Hematopoietic multipotent progenitor cell treated with erythropoietin and hydrocortisone succinate and interleukin-3 and kit ligand, for 15 days (in vitro differentiated cells): ENCODE measurements around the gene GSN.
A peak's percentile ranks its signal among the peaks of the same experiment; 100 is the strongest.

ENCODE experiments used
- DNase-seq: peaks from one replicate; pipeline ENCODE4 v3.0.0-alpha.2; 2015; ENCODE audit warnings: low spot score

GSN gene

DNA sequence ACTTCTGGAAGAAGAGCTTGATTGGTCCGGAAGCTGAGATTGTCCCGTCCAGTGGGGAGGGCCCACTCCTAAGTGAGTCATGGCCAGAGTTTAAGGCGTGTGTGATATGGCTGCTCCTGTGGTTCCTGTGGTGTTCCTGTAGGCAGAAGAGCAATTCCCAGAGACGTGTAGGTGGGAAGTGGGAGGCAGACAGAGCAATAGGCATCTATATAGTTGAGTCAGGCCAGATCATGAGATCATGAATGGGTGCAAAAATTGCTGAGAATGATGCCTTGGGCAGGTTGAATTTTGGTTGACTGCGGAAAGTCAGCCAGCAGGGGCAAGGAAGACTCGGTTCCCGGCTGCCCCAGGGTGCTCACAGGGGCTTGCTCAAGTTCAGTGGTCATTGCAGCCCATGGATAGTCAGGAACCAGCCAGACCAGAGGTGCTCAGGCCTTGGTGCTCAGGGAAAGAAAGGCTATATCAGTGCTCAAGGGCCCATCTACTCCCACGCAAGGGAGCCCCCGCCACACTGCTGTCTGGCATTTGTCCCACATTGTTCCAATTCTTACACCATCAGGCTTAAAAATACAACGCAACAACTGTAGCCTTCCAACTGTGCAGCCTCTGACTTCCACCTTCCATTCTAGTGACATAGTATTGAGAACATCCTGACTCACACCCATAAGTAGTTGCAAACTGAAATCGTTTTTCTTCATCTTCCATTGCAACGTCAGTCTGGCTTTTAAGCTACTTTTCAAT lies 21.0 kb upstream of the GSN start:
- DNase-seq, result no peak

GRCh38 chr9:121249563-121249962 lies 18.4 kb upstream of the GSN start:
- DNase-seq, result no peak

DNA sequence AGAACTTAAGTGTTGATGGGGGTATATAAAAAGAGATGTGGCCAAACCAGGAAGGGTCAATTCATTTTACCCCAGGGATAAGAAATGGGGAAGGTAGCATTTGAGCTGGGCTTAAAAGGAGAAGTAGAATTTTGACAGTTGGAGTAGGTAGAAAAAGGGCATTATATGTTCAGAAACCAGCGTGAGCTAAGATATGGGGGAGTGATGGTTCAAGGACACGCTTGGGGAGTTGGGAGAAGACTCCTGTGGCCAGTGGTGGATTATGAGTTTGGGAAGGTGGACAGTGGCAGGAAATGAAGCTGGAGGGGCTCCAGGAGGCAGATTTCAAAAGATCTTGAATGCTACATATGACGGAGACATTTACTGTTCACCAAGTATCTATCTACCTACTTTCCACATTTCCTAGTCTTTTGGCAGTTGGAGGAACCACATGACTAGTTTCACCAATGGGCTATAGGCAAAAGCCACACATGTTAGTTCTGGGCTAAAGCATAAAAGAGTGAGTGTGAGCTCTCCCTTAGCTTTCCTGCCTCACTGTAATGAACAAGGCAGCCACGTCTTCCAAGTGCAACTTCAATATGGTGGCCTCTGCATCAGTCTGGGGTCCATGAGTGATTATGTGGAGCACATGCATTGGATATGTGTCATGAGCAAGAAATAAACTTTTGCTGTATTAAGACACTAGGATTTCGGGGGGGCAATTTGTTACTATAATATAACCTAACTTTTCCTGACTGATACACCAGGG lies 15.7 kb upstream of the GSN start:
- no peak for DNase-seq

- no peak for DNase-seq
Measured at GRCh38 chr9:121253162-121253561, 14.8 kb upstream of the GSN start.

DNA sequence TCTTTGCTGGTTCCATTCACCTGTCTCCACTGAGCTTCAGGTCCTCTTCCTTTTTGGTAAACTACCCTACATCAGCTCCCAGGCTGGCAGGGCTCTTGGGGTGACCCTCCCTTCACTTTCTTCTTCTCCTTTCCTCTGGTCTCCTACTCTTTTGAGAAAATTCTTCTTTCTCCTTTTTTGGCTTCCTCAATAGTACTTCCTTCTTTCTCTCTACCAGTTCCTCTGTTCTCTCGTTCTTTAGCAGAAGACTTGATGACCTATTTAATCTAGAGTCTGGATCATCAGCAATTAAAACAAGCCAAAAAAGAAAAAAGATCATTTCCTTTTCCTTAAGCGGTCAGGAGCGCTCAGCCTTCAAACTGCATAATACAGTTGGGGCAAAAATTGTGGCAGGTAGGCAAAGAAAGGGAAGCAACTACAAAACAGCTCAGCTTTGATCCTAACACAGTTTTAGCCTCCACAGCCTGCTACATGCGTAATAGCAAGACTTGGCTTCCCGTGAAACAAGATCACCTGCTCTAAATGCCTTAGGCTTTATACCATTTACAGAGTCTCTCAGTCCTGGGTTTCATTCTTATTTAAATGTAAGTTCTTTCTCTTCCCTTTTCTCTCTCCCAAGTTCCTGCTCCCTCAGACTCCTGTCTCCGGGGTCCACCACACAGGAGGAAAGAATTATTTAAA lies 14.0 kb upstream of the GSN start:
- DNase-seq, result no peak

- DNase-seq, result no peak
Measured at GRCh38 chr9:121259498-121259897, 8.5 kb upstream of the GSN start.

DNA sequence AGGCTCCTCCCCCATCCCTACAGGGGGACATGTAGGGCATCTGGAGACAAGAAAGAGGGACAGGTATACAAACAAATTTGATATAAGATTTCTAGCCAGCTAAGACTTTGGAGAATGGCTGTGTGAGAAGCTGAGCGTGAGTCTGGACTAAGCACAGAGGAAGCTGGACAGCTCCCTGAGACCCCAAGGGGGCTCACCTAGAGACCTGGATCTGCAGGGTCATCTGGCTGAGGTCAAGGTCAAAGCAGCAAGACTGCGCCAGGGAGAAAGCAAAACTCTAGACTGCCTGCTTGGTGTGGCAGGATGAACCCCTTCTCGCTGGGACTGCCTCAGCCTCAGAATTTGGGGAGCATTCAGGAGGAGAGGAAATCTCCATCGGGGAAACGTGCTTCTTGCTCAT lies 8.0 kb upstream of the GSN start:
- no peak for DNase-seq

- DNase-seq, result no peak
Measured at GRCh38 chr9:121260457-121261106, 7.4 kb upstream of the GSN start.

DNA sequence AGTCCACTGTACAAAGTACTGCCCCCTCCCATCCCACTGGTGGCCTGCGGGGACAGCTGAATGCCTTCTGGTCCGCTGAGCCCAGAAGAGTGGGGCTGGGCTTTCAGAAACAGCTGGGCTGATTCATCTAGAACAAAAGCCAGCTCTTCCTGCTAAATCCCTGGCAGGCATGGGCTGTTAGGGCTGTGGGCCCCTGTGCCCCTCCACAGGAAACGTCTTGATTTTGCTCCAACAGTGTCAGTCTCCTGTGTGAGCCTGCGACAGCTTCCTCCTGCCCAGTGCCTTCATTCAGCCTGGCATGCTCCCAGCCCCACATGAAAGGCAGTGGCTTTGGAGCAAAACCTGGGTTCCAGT lies 6.9 kb upstream of the GSN start:
- DNase-seq, result no peak

- no peak for DNase-seq
Measured at GRCh38 chr9:121261755-121262154, 6.2 kb upstream of the GSN start.

DNA sequence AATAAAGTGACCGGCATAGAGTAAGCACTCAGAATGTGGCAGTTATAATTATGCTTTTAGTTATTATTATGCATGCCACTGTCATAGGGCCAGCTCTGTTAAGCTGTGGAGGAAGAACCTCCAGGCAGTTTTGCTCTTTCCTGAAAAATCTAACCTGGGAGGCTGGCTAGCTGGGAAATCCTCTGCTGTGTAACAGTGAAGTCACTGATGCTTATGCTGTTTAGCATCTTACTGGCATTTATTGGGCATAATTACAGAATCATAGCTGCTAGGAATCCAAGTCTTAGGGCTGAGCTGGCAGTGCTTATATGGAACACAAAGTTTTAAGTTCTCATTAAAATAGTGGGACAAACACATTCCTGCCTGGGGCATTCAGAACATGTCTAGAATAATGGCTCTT lies 5.5 kb upstream of the GSN start:
- no peak for DNase-seq

GRCh38 chr9:121262953-121263352 lies 5.0 kb upstream of the GSN start:
- DNase-seq, result no peak

DNA sequence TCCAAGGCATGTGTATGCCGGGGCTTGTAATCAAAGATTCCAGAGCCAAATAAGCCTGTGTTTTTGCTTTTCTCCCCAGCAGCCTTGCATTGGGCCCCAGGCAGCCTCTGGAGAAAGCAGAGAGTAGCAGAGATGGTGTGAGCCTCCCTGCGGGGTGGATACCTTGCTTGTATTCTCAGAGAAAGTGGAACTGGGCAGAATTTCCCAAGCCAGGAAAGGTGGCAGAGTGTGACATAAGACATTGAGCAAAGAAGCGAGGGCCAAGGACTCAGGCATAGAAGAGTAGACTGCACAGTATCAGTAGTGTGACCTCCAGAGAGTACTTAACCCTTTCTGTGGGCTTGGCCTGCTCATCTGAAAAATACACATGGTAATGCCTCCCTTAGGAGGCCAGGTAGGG lies 1.6 kb upstream of the GSN start:
- DNase-seq, result no peak

DNA sequence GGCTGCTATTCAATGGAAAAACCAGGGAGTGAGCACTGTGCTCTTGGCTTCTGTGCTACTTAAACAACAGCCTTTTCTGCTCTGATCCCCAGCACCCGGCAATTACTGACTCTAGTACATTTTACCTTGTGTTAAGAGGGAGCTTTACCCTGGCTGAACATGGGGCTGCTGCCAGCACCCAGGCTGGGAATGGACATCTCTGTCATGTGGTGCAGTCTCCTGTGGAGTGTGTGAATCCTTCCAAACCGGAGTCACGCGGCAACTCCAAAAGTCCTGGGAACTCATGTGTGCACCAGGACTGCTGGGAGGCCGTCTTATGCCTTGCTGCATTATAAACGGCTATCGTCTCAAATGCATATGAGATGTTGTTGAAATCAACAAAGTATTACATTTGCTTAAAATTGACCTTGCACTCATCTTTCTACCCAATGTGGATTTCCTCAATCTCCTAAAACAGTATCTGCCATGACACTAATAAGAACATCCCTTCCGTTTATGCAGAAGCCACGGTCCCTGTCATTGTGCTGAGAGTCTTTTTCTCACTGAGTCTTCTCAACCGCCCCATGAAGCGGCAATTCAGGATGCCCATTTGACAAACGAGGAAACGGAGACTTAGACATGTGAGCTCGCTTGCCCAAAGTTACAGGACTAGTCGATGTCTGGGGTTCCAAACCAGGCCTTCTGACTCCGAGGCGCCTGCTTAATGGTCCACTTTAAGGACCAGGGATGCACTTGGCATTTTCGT lies 884 bp upstream of the GSN start:
- no peak for DNase-seq

DNA sequence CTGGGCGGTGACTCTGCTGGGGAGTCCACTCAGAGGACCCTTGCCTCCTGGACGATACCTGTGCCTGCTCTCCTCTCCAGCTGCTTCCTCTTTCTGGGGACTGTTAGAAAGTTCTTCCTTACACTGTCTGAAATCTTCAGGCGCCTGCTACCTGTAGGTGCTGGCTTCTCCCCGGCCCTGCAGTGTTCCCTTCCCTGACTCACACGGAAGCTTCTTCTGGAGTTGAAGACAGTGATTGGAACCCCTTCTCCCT lies 562 bp downstream of the GSN start:
- DNase-seq, result no peak

GRCh38 chr9:121268851-121269641 lies 1.1 kb downstream of the GSN start:
- DNase-seq, result peak; percentile 22

GRCh38 chr9:121269642-121270254 lies 1.8 kb downstream of the GSN start:
- no peak for DNase-seq

DNA sequence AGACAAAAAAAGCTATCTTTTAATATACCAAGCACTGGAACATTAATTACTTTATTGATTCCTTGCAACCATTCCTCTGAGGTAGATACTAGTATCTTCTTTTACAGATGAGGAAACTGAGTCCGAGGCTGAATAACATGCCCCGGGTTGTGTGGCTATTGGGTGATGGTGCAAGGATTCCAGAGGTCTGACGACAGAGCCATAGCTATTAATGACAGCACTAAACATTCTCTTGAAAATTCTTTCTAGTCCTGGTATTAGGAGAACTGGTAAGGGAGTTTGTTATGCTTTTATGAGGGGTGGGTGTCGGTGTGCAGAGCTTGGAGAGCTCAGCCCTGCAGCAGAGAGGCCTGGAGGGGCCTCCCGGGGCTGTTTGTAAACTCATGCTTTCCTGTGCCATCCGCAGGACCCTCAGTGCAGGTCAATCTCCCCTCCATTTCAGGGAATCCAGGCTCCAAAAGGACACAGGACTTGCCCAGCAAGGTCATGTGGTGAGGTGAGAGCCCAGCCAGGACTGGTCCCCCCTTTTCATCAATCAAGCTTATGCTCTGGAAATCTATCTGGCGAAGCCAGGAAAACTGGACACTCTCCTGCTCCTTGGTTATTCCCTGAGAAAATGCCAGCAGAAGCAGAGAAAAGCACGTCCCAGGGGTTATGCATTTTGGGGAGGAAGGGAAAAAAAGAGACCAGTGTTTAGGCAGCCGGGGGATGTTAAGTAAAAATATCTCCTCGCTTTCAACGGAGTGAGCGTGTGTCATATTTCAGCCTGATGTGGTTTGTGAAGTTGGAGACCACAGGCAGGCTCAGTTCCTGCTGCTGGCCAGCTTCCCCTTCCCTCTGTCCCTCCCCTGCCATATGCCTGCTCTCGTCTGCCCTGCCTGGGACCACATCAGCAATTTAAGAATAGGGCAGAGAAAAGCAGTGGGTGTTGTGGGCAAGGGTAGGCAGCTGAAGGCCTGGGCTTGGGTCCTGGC lies 3.7 kb downstream of the GSN start:
- no peak for DNase-seq

DNA sequence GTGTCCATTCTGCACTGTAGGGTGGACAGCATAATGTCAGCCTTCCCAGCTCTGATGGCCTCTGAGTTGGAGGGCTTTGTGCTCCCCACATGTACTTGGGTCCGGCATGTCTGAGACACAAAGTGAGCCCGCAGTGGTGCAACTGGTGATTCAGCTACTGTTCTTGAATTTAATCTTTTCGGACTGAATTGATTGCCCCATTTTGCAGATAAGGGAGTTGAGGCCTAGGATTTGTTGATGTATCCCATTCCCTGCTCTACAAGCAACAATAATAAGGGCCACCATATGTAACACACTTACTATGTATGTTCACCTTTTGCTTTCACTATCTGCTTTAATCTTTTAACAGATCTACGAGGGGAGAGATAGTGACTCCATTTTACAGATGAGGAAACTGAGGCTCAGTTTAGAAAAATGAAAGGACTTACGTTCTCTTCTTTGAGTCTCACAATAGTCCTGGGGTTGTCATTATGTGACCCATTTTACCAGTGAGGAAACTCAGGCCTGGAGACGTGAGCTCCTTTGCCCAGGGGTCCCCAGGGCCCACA lies 4.5 kb downstream of the GSN start:
- DNase-seq, result no peak
